GM21576 (cell line): ENCODE results near the gene INTS11.

Experiments
- ATAC-seq: cut with Tn5 transposase; IDR thresholded peaks from one replicate; pipeline ENCODE4 v1.9.1; 2021; ENCODE audit warnings: mild to moderate bottlenecking, moderate library complexity; ENCODE audit not compliant: unreplicated experiment

The INTS11 gene

DNA sequence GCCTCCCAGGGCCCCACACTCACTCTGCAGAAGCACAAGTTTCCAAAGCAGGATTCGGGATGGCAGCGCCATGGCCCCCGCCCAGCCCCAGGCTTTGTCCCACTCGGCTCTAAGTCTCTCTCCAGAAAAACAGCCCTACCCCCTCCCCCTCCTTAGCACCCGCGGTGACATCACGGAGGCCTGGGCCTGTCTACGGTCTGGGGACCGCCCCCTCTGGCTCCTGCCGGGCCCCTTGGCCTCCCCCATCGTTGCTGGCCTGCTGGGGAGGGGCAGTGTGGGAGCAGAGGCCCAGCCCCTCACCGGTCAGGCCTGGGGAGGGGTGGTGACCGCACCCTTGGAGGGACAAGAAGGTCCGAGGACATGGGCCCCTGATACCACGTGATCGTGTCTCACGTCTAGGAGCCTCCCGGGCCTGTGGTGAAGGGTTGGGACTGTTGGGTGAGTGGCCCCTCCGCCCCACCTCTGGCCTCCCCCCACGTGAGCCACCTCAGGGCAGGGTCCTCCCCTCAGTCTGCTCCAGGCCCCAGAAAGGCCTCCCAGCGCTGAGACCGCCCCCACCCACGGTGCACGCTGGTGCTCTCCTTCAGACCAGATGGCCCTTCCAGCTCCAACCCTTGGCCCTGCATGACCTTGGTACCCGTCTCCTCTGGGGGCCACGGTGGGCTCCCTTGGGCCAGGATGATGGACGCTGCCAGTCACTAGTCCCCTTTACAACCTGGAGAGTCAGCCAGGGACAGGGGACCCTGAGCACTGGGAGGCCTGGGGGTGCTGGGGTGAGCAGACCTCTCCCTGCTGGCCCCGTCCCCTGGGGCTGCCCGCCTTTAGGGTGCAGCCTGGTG lies 34.2 kb upstream of the INTS11 start, which contains the start of gene MXRA8:
TSS of gene MXRA8 (minus strand) at position 123 of the 839 bp plus-strand sequence. CDS start at position 72, 51 bp downstream.
- no peak for ATAC-seq

DNA sequence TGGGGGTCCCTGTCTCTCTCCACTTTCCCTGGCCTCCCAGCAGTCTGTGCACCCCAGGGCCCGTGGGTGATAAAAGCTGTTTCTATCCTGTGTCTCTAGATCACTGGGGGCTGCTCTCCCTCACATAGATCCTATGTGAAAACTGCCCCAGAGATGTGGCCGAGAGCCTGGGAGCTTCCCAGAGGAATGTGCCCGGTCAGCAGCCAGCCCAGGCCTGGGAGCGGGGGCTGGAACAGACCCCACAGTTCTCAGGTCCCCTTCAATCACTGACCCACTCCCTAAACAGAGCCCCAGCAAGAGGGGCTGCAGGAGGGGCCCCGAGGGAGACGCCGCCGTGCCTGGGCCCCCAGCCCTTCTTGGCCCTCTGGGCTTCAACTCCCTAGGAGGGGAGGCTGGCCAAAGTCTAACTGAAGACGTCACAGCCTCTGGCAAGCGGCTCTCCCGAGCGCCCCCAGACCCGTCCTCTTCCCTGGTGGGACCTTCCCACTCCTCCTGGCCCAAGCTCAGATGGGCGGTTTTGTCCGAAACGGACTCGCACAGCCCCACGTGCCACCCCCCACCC lies 33.5 kb upstream of the INTS11 start:
- ATAC-seq, result no peak

DNA sequence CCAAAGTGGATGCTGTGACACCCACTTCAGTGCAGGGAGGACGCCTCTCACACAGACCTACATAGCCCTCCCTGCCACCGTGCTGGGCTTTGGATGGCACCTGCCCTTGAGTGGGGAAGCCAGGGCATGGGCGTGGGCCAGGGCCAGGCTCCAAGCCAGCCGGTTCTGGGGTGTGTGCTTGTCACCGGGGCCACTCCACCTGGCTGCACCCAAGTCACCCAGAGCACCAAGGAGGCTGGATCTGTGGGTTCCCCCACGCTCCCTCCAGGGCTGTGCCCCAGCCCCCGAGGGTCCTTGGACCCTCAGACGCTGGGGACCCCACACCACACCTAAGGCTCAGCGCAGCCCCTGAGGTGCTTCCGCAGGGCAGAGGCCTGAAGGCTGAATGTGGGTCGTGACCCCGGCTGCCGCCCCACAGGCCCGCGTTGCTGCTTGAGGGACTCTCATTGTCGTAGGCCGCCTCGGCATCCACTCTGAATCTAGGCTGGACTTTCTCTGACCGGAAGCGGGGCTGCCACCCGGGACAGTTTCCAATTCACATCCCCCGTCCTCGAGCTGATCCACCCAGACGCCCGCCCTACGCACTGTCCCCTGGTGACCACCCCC lies 32.4 kb upstream of the INTS11 start:
- no peak for ATAC-seq

DNA sequence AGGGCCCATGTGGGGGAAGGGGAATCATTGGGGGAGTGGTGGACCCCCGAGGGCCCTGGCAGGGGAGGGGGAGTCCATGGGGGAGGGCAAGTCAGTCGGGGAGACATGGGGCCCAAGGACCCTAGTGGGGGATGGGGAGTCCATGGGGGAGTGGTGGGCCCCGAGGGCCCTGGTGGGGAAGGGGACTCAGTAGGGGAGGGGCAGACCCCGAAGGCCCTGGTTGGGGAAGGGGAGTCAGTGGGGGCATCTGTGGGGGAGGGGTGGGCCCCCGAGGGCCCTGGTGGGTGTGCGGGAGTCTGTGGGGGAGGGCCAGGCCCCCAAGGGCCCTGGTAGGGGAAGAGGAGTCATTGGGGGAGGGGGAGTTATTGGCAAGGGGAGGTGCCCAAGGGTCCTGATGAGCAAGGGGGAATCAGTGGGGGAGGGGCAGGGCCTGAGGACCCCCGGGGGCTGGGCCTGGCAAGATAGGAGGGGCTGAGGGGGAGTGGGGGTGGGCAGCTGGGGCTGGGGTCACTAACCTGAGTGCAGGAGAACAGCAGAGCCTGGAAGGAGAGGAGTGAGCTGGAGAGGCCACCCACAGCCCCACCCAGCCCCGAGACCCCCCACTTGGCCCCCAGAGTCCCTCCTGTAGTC lies 31.8 kb upstream of the INTS11 start:
- ATAC-seq, result no peak

DNA sequence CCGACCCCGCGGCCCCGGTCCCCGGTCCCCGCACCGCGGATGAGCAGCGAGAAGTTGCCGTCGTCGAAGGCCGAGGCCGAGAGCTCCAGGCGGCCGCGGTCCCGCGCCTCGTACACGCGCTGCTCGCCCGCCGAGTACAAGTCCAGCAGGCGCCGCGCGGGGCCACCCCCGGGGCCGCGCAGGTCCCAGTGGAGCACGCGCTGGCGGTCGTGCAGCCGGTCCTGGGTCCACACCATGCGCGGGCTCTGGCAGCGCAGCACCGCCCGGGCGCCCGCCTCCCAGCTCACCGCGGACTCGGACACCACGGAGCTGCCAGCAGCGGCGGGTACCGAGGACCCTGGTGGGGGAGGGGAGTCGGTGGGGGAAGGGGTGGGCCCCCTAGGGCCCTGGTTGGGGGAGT lies 31.0 kb upstream of the INTS11 start:
- ATAC-seq, result no peak

DNA sequence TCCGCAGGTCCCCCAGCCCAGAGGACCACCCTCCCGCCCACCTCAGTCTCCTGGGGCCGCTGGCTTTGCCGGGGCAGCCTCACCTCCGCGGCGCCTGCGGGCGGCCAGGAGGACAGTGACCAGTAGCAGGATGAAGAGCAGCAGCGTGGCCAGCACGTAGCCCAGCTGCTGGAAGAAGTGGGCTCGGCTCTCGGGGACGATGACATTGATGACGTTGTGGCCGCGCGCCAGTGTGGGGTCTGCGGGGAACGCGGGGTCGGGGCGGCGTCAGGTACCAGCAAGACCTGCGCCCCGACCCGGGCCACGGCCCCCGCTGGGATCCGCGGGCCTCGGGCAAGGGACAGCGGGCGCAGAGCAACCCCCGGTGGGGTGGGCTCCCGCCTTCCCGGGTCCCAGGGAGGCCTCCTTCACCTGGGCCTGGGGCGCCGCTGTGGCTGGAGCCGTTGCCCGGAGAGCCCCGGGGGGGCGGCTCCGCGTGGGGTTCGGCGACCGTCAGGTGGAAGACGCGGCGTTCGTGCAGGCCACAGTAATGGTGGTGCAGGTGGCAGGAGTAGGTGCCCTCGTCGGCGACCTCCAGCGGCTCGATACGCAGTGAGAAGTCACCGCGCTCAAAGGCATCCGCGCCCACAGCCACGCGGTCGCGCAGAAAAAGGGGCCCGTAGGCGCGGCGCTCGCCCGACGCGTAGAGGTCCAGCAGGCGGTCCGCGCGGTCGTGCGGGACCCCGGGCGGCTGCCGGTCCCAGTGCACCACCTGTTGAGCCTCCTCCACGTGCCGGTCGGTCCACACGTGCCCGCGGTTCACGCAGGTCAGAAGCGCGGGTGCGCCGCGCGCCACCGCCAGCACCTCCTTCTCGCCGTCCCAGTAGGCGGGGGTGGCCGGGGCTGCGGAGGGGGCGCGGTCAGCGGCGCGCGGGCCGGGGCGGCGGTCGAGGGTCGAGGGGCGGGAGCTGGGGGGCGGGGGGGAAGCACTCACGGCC lies 30.1 kb upstream of the INTS11 start:
- no peak for ATAC-seq

DNA sequence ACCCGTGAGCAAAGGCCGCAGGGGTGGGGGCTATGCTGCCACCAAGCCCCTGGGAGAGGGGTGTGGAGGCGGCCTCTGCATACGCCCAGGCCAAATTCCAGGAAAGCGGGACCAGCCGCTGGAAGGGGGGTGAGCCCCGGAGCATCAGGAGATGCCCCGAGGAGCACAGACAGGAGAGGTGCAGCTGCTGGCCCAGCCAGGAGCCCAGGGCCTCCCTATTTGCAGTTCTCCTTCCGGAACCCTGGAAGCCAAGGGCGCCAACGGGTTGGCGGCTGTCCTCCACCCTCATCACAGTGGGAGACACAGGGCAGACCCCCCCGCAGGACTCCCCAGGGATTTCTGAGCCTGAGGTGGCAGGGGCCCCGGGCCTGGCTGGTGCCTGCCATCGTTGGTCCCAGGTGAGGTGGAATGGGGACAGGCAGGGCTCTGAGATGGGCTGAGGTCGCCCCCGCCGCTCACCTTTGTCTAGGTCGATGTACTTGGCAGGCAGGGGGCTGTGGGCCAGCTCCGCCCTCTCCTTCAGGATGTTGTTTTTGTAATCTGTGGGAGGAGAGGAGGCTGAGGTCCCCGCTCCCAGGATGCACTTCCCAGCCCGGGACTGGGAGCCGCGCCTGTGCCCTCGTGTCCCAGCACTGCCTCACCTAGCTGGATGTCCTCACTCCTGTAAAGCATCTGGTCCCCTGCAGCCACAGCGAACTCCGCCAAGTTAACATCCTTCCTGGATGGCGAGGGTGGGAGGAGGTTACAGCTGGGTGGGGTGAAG lies 29.1 kb upstream of the INTS11 start:
- ATAC-seq, result no peak

DNA sequence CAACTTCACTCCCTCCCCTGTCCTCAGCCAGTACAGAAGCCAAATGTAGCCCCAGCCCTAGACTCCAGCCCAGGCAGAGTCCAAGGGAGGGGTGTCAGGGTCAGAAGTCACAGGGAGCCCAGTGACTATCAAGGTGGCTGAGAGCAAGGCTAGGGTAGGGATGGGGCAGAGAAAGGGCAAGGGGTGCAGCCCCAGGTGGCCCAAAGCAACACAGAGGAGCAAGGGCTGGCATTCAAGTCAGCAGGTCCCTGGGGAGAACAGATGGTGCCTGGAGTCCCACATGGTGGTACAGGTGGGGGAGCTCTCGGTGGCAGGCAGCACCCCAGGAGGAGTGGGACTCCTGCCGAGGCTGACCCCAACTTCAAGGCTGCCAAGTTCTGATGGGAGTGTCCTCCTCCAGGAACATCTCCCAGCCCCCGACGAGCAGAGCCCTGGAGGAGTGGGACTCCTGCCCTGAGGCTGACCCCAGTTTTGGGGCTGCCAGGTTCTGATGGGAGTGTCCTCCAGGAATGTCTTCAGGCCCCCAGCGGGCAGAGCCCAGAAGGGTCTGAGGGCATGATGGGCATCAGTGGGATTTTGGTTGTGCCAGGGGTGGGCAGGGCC lies 28.4 kb upstream of the INTS11 start:
- ATAC-seq, result no peak

DNA sequence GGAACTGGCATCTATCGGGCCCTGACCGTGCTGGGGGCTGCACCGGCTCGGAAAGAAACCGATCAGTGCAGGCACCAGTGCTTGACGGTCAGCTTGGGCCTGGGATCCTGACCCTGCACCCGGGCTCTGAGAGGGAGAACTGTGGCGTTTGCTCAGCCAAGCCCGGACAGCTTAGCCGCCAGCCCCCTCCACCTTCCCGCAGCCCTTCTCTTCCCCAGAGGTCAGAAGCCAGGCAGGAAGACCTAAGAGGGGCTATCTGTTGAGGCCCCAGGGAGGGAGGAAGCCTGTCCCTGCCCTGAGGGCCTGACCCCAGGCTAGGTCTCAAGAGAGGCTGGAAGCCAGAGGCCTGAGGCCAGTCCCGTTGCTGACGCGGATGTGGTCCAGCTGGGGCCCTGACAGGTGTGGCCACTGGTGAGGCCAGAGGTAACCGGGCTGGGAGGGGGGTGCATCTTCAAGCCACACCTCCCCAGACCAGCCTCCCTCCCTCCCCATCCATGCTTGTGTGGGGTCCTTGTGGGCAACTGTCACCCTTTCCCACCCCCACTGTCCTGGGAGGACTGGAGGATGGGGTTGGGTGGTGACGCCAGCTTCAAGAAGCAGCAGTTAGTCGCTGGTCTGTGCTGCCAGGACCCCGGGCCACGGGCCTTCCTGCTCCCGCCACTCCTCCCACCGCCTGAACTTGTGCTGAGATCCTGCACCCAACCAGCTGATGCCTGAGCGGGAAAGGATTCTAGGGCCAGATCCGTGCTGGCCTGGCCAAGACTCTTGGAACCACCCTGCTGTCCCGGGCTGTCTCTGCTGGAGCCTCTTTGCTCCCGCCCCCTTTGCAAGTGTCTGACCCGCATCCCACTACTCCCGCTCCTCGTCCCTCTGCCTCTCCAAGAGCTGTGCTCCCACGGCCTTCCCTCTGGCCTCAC lies 27.3 kb upstream of the INTS11 start:
- no peak for ATAC-seq

DNA sequence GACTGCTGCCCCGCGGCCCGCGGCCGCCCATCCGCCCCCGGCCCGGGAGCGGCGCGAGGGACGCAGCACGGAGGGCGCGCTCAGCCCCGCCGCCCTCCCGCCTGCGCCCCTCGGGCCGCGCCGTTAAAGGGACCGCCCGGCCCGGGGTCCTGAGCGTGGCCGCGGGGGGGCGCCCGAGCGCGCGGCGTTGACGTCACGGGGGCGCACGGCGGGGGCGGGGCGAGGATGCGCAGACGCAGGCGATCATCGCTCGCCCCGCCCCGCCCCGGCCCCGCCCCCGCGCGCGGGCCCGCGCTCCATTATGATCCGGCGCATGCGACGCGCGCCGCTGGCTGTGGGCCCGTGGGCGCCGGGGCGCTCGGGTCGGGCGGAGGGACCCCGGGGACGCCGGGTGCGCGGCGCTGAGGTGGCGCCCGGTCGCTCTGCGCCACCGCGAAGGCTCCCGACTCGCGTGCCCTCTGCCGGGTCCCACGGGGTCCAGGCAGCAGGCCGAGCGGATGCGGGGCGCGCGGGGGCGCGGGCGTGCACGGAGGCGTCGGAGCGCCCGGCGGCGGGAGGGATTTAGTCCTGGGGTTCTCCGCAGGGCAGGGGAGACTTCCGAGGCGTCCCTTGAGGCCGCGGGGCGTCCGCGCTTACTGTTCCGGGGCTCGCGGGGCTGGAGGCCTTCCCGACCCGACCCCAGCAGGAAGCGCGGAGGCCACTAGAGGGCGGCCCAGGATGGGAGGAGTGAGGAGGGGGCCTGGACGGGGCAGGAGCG lies 25.0 kb upstream of the INTS11 start, which contains the start of gene DVL1:
TSS of gene DVL1 (minus strand) at position 163 of the 757 bp plus-strand sequence. CDS start 353 bp downstream, outside the sequence.
- ATAC-seq, result peak; percentile 49

DNA sequence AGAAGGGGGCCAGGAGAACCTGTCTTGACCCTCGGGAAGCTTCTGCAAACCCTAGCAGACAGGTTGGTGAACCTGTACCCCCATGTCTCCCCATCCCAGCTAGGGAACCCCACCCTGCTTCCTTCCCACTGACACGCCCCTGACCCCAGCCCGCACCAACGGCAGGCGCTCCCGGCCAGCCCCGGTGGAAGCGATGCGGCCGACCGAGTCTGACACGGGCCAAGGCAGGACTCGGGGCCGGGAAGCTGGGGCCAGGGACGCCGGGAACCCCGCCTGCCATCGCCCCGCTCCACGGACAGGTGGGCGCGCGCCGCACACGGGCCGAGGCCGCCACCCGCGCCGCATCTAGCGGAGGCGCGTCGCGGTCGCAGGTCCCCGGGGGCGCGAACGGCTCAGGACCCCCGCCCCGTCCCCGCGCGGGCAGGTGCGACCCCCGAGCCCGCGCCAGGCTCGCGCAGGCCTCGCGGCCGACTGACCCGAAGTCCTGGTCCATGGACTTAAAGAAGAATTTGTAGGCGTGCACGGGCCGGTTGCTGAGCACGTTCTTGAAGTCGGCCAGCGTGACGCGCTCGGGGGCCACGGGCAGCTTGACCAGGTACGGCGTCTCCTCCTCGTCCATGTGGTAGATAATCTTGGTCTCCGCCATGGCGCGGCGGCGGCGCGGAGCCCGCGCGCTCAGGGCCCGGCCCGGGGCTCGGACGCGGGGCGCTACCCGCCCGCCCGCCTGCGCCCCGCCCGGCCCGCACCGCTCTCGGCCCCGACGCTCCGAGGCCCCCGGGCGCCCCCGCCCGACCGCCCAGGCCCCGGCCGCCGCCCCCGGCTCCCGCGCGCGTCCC lies 24.2 kb upstream of the INTS11 start:
- ATAC-seq, result peak; percentile 31

DNA sequence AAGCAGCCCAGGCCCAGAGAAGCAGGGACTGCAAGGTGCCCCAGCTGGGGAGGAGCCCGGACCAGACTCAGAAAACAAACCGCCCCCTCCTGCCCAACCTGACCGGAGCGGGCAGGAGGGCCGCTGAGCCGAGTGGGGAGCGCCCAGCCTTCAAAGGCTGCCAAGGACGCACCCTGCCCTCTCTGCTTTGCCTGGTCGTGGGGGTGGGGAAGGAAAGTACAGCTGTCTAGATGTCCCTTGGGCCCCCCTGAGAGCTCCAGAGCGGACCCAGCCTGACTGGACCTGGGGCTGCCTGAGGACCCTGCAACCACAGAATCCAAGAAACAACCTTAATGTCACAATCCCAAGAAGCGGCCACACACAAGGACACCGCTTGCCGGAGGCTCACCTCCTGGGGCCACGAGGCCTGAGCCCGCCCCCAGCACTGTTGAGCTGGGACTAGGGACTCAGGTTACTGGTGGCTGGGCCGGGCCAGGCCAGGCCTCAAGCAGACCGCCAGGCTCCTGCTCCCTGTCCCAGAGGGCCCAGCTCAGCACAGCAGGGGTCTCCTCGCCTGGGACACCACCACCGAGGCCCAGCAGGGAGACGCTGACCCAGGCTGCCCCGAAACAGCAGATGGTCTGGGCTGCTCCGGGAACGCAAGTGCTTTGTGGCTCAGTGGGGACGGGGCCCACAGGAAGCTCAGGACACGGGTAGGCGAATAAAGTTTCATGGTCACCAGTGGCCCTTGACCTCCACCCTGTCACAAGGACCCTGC lies 23.4 kb upstream of the INTS11 start:
- ATAC-seq, result no peak

DNA sequence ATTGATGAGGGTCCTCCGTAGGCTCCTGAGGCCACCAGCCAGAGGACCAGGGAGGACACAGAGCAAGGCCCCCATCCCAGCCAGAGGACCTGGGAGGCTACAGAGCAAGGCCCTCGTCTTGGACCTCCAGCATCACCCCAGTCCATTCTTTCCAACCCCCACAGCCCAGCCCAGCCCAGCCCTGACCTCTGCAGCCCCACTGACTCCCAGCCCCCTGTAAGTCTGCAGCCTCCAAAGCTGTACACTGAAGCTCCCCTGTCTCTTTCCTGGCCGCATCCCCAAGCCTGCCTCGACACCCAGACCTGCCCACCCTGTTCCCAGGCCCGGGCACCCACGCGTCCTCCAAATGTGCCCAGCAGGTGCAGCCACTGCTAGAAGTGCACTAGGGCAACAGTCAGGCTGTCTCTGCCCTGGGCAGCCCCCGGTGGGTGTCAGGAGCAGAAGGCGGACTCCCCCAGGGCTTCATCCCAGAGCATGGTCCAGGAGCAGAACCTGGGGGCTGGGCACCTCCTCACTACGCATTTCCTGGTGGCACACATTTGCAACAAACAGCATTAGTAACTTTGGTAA lies 22.7 kb upstream of the INTS11 start:
- ATAC-seq, result no peak

DNA sequence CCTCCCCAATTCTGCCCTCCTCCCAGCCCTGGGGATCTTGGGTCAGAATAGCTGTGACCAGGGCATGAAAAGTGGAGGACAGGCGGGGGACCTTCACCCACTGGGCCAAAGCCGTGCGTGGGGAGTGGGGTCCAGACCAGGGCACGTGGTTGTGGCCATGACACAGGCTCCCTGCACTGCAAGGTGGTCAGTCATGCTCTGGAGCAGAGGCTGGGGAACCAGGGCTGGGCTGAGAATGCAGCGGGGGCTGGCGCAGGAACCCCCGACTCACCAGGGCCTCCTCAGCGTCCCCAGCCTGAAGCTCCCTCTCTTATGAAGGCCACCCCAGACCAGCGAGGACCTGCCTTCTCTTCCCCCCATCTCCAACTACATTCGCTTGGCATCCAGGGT lies 22.0 kb upstream of the INTS11 start:
- no peak for ATAC-seq

DNA sequence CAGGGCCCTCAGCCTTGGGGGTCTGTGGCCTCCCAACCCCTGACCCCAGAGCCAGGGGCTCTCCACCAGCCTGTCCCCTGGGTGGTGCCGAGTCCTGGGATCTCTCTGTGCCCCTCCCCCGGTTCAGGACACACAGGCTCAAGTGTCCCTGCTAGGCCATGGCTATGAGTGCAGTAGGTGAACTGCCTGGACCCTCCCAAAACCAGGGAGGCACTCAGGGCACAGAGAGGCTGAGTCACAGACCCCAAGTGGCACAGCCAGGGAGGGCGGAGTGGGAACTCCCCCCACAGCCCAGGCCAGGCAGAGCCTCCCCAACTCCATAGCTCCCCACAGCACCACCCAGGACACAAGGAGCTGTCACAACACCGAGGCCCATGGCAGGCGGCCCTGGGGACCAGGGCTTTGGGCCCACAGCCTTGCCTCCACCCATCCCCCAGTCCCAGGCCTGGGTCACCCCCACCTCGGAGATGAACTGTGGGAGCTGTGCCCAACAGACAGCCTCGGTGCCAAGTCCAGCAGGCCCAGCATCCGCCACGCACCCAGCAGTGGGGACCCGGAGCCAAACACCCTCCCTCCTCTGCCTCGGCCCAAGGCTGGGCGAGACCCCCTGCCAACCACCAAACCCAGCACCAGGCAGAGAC lies 21.5 kb upstream of the INTS11 start:
- ATAC-seq, result no peak
